ENCODE measurements around the gene PDXDC1. TPM values are rescaled to one million over a fixed set of nuclear protein-coding genes. Genes with fewer than 3 reads are reported as not detected.
"Not testable (repeated sequence)": the region's sequence is repeated elsewhere in the genome, so short reads cannot be mapped to it uniquely, and the experiment has no call there.

The PDXDC1 gene
- total and polyA plus RNA-seq, 2 experiments from 2014 or later, result 77.6 to 84.6 TPM

DNA sequence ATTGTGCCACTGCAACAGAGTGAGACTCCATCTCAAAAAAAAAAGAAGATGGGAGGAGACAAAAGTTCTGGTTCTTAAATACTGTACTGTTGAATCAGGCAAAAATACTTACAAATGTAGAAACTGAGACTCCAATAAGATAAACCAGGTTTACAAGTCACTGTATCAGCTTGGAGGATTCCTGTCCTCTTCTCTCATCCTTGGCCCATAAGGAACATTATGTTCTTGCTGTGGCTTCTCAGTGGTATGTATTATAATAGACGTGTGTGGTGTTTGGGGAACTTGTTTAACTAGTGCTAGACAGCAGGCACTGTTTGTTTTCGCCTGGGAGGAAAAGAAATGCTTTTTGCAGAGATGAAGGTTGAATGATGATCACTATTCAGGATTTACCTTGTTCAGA is 7.7 kb downstream of the PDXDC1 start:
- not testable (repeated sequence) for H3K36me3 ChIP-seq; DNase-seq (ENCODE audit: low read depth in 1 of 2, low spot score in 1 of 2); H3K27ac ChIP-seq; H3K4me3 ChIP-seq; H3K27me3 ChIP-seq; H3K9me3 ChIP-seq (ENCODE audit: low read depth); H3K4me1 ChIP-seq (ENCODE audit: low read depth)

DNA sequence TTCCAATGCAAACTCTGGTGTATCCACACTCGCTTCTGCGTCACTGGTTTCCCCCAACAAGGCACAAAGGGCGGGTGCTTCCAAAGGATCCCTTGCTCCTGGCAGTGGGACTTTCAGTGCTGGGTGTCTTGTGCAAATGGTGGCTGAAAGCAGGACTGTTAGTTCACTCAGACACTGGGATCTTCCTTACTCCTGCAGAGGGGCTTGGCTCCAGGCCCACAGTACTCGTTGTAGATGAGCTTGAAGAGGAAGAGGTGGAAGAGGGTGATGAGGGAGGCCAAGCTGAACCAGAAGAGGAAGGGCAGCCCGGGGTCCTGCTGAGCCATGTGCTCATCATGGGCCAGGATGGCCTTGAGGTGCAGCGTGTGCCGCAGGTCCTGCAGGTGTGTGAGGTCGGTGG is 13.3 kb downstream of the PDXDC1 start:
- not testable (repeated sequence) for H3K9me3 ChIP-seq (ENCODE audit: low read depth); H3K27ac ChIP-seq; H3K4me1 ChIP-seq (ENCODE audit: low read depth); H3K4me3 ChIP-seq; DNase-seq (ENCODE audit: low read depth in 1 of 2, low spot score in 1 of 2); H3K27me3 ChIP-seq; H3K36me3 ChIP-seq

GRCh38 chr16:14988661-14989191 is 13.9 kb downstream of the PDXDC1 start:
- not testable (repeated sequence) for DNase-seq (ENCODE audit: low read depth in 1 of 2, low spot score in 1 of 2); H3K27ac ChIP-seq; H3K27me3 ChIP-seq; H3K36me3 ChIP-seq; H3K4me1 ChIP-seq (ENCODE audit: low read depth); H3K9me3 ChIP-seq (ENCODE audit: low read depth); H3K4me3 ChIP-seq

DNA sequence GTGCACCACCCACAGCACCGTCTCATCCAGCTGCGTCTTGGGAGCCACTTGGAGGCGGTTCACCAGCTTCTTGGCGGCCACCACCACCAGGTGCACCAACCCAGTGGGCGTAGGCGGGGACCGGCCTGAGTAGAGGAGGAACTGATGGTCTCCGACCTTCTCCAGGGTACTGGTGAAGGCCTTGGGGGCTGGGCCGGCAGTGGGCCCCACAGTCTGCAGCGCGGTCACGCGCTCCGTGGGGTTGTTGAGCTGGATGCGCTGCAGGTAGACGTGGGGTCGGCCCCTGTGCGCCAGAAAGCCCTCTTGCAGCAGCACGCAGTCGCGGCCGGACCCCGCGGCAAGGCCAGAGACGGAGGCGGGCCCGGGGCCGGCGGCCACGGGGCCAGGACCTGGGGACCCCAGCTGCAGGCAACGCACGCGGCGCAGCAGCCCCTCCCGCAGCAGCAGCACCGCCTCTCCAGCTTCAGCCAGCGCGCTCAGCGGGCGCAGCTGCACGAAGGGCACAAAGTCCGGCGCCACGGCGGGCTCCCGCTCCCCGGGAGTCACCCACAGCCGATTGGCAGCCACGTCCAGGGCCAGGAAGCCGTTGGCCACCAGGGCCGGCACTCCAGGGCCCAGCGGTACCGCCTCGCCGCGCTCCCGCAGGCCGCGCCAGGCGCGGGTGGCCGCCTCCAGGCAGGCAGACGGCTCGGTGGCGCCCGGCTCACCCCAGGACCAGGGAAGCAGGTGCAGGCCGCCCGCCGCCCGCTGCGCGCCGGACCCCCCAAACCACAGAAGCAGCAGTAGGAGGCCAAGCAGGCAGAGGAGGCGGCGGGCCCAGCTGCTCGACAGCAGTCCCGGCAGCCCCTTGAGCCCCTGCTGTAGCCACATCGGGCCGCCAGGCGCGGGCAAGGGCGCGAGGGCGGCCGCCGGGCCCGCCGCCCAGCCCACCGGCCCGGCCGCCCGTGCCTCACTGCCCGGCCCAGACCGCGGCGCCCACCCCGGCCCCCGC is 14.8 kb downstream of the PDXDC1 start:
- not testable (repeated sequence) for H3K4me1 ChIP-seq (ENCODE audit: low read depth); H3K27ac ChIP-seq; H3K9me3 ChIP-seq (ENCODE audit: low read depth); DNase-seq (ENCODE audit: low read depth in 1 of 2, low spot score in 1 of 2); H3K27me3 ChIP-seq; H3K36me3 ChIP-seq; H3K4me3 ChIP-seq

DNA sequence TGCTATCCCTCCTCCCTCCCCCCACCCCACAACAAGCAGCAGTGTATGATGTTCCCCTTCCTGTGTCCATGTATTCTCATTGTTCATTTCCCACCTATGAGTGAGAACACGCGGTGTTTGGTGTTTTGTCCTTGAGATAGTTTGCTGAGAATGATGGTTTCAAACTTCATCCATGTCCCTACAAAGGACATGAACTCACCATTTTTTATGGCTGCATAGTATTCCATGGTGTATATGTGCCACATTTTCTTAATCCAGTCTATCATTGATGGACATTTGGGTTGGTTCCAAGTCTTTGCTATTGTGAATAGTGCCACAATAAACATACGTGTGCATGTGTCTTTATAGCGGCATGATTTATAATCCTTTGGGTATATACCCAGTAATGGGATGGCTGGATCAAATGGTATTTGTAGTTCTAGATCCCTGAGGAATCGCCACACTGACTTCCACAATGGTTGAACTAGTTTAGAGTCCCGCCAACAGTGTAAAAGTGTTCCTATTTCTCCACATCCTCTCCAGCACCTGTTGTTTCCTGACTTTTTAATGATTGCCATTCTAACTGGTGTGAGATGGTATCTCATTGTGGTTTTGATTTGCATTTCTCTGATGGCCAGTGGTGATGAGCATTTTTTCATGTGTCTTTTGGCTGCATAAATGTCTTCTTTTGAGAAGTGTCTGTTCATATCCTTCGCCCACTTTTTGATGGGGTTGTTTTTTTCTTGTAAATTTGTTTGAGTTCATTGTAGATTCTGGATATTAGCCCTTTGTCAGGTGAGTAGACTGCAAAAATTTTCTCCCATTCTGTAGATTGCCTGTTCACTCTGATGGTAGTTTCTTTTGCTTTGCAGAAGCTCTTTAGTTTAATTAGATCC is 18.7 kb downstream of the PDXDC1 start:
- not testable (repeated sequence) for H3K27ac ChIP-seq; H3K4me3 ChIP-seq; H3K4me1 ChIP-seq (ENCODE audit: low read depth); H3K36me3 ChIP-seq; H3K27me3 ChIP-seq; DNase-seq (ENCODE audit: low read depth in 1 of 2, low spot score in 1 of 2); H3K9me3 ChIP-seq (ENCODE audit: low read depth)

DNA sequence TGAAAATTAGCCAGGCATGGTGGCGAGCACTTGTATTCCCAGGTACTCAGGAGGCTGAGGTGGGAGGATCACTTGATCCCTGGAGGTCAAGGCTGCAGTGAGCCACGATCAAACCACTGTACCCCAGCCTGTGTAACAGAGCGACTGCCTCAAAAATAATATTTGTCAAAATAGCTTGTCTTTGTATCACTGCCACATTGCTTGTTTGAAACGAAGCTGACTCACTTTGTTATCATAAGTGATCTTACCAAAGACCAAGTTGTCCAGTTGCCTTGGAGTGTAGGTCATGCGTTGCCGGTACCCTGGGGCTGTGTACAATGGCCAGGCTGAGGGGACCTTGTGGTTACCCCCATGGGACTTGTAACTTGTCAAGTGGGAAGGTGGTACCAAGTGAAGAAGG is 21.9 kb downstream of the PDXDC1 start:
- not testable (repeated sequence) for H3K4me1 ChIP-seq (ENCODE audit: low read depth); H3K27ac ChIP-seq; H3K27me3 ChIP-seq; H3K9me3 ChIP-seq (ENCODE audit: low read depth); DNase-seq (ENCODE audit: low read depth in 1 of 2, low spot score in 1 of 2); H3K4me3 ChIP-seq
- H3K36me3 ChIP-seq, result peaks cover 25% of the 10 kb centered on the region

DNA sequence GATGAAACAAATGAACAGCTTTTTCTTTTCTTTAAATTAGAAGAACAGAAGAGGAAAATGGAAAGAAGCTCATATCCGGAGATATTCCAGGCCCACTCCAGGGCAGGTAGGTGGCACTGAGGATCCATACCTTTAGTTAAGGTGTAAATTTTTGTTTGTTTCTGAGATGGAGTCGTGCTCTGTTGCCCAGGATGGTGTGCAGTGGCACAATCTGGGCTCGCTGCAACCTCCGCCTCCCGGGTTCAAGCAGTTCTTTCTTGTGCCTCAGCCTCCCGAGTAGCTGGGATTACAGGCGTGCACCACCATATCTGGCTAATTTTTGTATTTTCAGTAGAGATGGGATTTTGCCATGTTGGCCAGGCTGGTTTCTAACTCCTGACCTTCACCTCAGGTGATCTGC is 23.5 kb downstream of the PDXDC1 start:
- DNase-seq (ENCODE audit: low read depth in 1 of 2, low spot score in 1 of 2); H3K4me3 ChIP-seq; H3K27ac ChIP-seq: not testable (repeated sequence)

DNA sequence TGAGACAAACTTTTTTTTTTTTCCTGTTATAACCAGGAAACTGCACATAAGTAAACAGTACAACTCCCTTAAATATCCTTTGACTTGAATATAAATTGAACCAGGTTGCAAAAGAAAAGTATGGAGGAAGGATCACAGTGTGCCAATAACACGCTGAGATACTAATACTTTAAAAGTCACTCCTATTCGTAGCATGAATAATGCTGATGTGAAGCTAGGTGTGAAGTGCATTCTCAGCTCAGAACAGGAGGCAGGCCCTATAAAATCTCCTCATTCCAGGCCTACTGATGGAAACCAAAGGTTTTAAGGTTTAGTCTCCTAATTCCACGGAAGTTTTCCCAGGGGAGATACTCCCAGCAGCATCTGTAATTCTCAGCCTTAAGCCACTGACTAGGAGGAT is 25.0 kb downstream of the PDXDC1 start:
- H3K27me3 ChIP-seq, result not testable (repeated sequence)
- peaks cover 25% of the 10 kb centered on the region for H3K36me3 ChIP-seq

More for the DNA sequence above, 23.5 kb downstream of the PDXDC1 start:
- H3K4me1 ChIP-seq (ENCODE audit: low read depth); H3K9me3 ChIP-seq (ENCODE audit: low read depth); H3K27me3 ChIP-seq: not testable (repeated sequence)
- H3K36me3 ChIP-seq, result peaks cover 25% of the 10 kb centered on the region

DNA sequence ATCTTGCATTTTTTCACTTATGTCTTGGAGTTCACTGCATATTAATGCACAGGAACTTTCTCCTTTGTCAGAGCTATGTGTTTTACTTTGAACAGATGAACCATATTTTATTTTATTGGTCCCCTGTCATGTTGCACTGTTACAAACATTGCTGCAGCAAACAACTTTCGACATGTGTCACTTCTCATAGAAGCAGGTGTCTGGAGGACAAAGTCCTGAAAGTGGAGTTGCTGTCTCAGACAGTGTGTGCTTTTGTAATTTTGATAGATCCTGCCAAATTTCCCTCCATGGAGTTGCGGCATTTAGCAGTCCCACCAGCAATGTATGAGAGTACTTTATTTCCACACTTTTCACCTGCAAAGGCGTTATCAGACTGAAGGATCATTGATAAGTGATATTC is 27.6 kb downstream of the PDXDC1 start:
- not testable (repeated sequence) for H3K4me1 ChIP-seq (ENCODE audit: low read depth); H3K27ac ChIP-seq; H3K4me3 ChIP-seq; H3K9me3 ChIP-seq (ENCODE audit: low read depth); H3K27me3 ChIP-seq; DNase-seq (ENCODE audit: low read depth in 1 of 2, low spot score in 1 of 2)
- H3K36me3 ChIP-seq, result peaks cover 28% of the 10 kb centered on the region

More for the DNA sequence above, 25.0 kb downstream of the PDXDC1 start:
- not testable (repeated sequence) for DNase-seq (ENCODE audit: low read depth in 1 of 2, low spot score in 1 of 2); H3K4me3 ChIP-seq; H3K9me3 ChIP-seq (ENCODE audit: low read depth); H3K27ac ChIP-seq; H3K4me1 ChIP-seq (ENCODE audit: low read depth)

DNA sequence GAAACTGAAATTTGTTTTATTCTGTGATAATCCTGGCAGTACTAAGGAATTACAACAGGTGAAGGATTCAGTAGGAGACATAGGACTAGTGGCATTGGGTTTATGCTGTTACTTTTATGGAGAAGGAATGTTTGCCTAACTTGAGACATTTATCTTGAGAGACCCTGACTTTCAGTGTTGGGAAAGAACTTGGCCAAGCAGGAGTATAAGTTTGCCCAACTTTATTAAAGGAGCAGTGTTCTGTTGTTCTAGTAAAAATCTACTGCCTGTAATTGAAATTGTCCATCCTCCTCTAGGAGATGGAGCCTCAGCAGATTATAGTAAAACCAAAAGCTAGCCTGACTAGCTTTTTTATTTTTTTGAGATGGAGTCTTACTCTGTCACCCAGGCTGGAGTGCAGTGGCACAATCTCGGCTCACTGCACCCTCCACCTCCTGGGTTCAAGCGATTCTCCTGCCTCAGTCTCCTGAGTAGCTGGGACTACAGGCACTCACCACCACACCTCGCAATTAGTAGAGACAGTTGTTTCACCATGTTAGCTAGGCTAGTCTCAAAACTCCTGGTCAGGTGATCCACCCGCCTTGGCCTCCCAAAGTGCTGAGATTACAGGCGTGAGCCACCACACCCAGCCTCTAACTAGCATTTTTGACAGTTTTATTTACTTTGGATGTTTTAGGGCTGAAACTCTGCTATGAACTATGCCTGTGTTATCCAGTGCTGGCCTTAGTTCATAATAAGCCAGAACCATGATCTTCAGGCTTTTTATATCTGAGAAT is 30.7 kb downstream of the PDXDC1 start:
- DNase-seq (ENCODE audit: low read depth in 1 of 2, low spot score in 1 of 2), result peak in 1 of 2 donors; percentile 58
- H3K9me3 ChIP-seq (ENCODE audit: low read depth), result not testable (repeated sequence)

DNA sequence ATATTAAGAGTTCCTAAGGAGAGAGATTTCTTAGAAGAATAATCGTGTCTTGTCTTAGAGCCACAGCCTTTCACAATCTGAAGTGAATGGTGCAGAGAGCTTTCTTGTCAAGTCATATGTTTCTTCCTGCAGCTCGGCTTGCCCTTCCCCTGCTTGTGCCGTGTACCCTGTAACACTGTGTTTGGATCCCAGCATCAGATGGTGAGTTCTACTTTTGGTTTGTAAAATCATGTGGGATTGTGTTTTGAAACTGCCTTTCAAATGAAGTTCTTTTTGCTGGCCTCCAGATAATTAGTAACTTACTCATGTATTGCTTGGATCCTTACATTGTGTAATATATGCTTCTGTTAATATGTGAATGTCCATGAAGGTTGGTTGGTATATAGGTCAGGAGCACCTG is 33.8 kb downstream of the PDXDC1 start:
- H3K27ac ChIP-seq; H3K4me1 ChIP-seq (ENCODE audit: low read depth); H3K9me3 ChIP-seq (ENCODE audit: low read depth); H3K4me3 ChIP-seq; H3K27me3 ChIP-seq; DNase-seq (ENCODE audit: low read depth in 1 of 2, low spot score in 1 of 2): not testable (repeated sequence)
- H3K36me3 ChIP-seq, result peaks cover 24% of the 10 kb centered on the region

More for the DNA sequence above, 30.7 kb downstream of the PDXDC1 start:
- H3K4me3 ChIP-seq; H3K27ac ChIP-seq; H3K4me1 ChIP-seq (ENCODE audit: low read depth); H3K27me3 ChIP-seq: not testable (repeated sequence)
- H3K36me3 ChIP-seq, result peaks cover 29% of the 10 kb centered on the region

DNA sequence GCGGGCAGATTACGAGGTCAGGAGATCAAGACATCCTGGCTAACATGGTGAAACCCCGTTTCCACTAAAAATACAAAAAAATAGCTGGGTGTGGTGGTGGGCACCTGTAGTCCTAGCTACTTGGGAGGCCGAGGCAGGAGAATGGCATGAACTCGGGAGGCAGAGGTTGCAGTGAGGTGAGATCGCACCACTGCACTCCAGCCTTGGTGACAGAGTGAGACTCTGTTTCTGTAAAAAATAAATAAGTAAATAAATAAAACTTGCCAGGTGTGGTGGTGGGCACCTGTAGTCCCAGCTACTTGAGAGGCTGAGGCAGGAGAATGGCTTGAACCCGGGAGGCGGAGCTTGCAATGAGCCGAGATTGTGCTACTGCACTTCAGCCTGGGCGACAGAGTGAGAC is 38.1 kb downstream of the PDXDC1 start:
- H3K4me3 ChIP-seq; H3K27ac ChIP-seq; H3K4me1 ChIP-seq (ENCODE audit: low read depth); H3K9me3 ChIP-seq (ENCODE audit: low read depth); DNase-seq (ENCODE audit: low read depth in 1 of 2, low spot score in 1 of 2); H3K27me3 ChIP-seq: not testable (repeated sequence)
- peaks cover 37% of the 10 kb centered on the region for H3K36me3 ChIP-seq

- not testable (repeated sequence) for H3K4me3 ChIP-seq; H3K9me3 ChIP-seq (ENCODE audit: low read depth); H3K27me3 ChIP-seq; H3K4me1 ChIP-seq (ENCODE audit: low read depth); DNase-seq (ENCODE audit: low read depth in 1 of 2, low spot score in 1 of 2); H3K27ac ChIP-seq
- H3K36me3 ChIP-seq, result peaks cover 32% of the 10 kb centered on the region
Observed at GRCh38 chr16:15015671-15016070, 40.8 kb downstream of the PDXDC1 start.

Data from cardiac muscle cell (in vitro differentiated cells and primary cell).